HG02588 (cell line): ENCODE measurements around the gene C18orf32.
"Not testable (repeated sequence)": the region's sequence is repeated elsewhere in the genome, so short reads cannot be mapped to it uniquely, and the experiment has no call there.

Experiments
- ATAC-seq: cut with Tn5 transposase; IDR thresholded peaks from one replicate; pipeline ENCODE4 v1.9.1; 2021; ENCODE audit warnings: mild to moderate bottlenecking, moderate library complexity; ENCODE audit not compliant: unreplicated experiment

The C18orf32 gene

GRCh38 chr18:49472459-49472858, 14.6 kb downstream of the C18orf32 start:
- ATAC-seq: no peak

GRCh38 chr18:49471532-49471931, 15.5 kb downstream of the C18orf32 start:
- ATAC-seq: no peak

GRCh38 chr18:49467599-49467998, 19.4 kb downstream of the C18orf32 start:
- ATAC-seq: no peak

- ATAC-seq: no peak
These were observed 19.9 kb downstream of the C18orf32 start for GRCh38 chr18:49467019-49467563.

GRCh38 chr18:49464718-49465598, 22.1 kb downstream of the C18orf32 start:
- ATAC-seq: no peak

- ATAC-seq: no peak
These were observed 25.4 kb downstream of the C18orf32 start for GRCh38 chr18:49461602-49461977.

- ATAC-seq: no peak
These were observed 25.9 kb downstream of the C18orf32 start for GRCh38 chr18:49460976-49461601.

GRCh38 chr18:49459404-49460171, 27.4 kb downstream of the C18orf32 start:
- no peak for ATAC-seq

GRCh38 chr18:49457616-49458015, 29.4 kb downstream of the C18orf32 start:
- ATAC-seq: no peak

GRCh38 chr18:49456794-49457193, 30.2 kb downstream of the C18orf32 start:
- no peak for ATAC-seq

- not testable (repeated sequence) for ATAC-seq
These were observed 34.5 kb downstream of the C18orf32 start for GRCh38 chr18:49452534-49452933.

GRCh38 chr18:49447810-49448745, 39.0 kb downstream of the C18orf32 start:
- no peak for ATAC-seq

GRCh38 chr18:49446481-49446880, 40.6 kb downstream of the C18orf32 start:
- no peak for ATAC-seq

- no peak for ATAC-seq
These were observed 42.5 kb downstream of the C18orf32 start for GRCh38 chr18:49444581-49444980.

GRCh38 chr18:49443837-49444236, 43.2 kb downstream of the C18orf32 start:
- ATAC-seq: no peak

GRCh38 chr18:49441338-49441938, 45.6 kb downstream of the C18orf32 start:
- no peak for ATAC-seq

GRCh38 chr18:49435170-49435569, 51.9 kb downstream of the C18orf32 start:
- no peak for ATAC-seq

- ATAC-seq: no peak
These were observed 54.4 kb downstream of the C18orf32 start for GRCh38 chr18:49432602-49433001.

- no peak for ATAC-seq
These were observed 55.7 kb downstream of the C18orf32 start for GRCh38 chr18:49431165-49431962.
